ENCODE results near the gene TM4SF4.

DNA sequence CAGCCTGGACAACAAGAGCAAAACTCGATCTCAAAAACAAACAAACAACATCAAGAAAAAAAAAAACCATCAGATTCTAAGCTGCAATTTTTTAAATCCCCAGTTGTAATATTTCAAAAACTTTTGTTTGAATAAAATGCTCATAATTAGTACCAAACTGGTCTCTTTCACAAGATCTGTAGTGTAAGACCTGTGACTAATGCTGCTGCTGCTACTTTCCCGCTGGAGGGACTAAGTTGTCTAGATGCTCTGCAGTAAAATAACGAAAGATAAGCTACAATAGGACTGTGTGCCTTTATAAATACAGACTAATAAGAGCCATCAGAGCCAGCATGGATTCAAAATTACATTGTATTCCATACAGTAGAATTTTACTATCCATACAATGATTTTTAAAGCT, 45.4 kb downstream of the TM4SF4 start:
- TF ChIP-seq, protein P1, sequence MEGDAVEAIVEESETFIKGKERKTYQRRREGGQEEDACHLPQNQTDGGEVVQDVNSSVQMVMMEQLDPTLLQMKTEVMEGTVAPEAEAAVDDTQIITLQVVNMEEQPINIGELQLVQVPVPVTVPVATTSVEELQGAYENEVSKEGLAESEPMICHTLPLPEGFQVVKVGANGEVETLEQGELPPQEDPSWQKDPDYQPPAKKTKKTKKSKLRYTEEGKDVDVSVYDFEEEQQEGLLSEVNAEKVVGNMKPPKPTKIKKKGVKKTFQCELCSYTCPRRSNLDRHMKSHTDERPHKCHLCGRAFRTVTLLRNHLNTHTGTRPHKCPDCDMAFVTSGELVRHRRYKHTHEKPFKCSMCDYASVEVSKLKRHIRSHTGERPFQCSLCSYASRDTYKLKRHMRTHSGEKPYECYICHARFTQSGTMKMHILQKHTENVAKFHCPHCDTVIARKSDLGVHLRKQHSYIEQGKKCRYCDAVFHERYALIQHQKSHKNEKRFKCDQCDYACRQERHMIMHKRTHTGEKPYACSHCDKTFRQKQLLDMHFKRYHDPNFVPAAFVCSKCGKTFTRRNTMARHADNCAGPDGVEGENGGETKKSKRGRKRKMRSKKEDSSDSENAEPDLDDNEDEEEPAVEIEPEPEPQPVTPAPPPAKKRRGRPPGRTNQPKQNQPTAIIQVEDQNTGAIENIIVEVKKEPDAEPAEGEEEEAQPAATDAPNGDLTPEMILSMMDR (IDR thresholded peaks at IDR 0.05) = no peak
- no peak for TF ChIP-seq POLR2A (IDR thresholded peaks at IDR 0.05)
- no peak for TF ChIP-seq EP300 (IDR thresholded peaks at IDR 0.05)

All from suprapubic skin (tissue), 3 donors.